H9 (cell line): Measurements from ENCODE around the gene MR1. TPM values are rescaled to one million over a fixed set of nuclear protein-coding genes. Genes with fewer than 3 reads are reported as not detected.

Source experiments
- DNase-seq: peaks from one replicate; pipeline ENCODE4 v3.0.0-alpha.2; 2017
- H2AFZ ChIP-seq: one replicate; pipeline ENCODE4 v1.6.1; 2013; ENCODE audit warnings: mild to moderate bottlenecking, low read length, control low read depth, moderate library complexity
- H2AK5ac ChIP-seq: 2 replicates; pipeline ENCODE4 v1.6.1; 2013; ENCODE audit warnings: low read length, control low read depth, mixed read lengths; ENCODE audit not compliant: insufficient read length
- H2BK120ac ChIP-seq: one replicate; pipeline ENCODE4 v1.6.1; 2013; ENCODE audit warnings: low read depth, mild to moderate bottlenecking, low read length, control low read depth, inconsistent platforms; ENCODE audit not compliant: poor library complexity, severe bottlenecking
- H2BK12ac ChIP-seq: 2 replicates; pipeline ENCODE4 v1.6.1; 2013; ENCODE audit warnings: low read length, control low read depth, mixed read lengths, low read depth; ENCODE audit not compliant: insufficient read length
- H2BK15ac ChIP-seq: 2 replicates; pipeline ENCODE4 v1.6.1; 2013; ENCODE audit warnings: low read depth, low read length, control low read depth
- H2BK20ac ChIP-seq: one replicate; pipeline ENCODE4 v1.6.1; 2013; ENCODE audit warnings: low read depth, mild to moderate bottlenecking, low read length, control low read depth, inconsistent platforms; ENCODE audit not compliant: poor library complexity, severe bottlenecking
- H2BK5ac ChIP-seq: 2 replicates; pipeline ENCODE4 v1.6.1; 2013; ENCODE audit warnings: low read length, control low read depth, mixed read lengths; ENCODE audit not compliant: insufficient read length
- H3K14ac ChIP-seq: 2 replicates; pipeline ENCODE4 v1.6.1; 2013; ENCODE audit warnings: low read length, control low read depth; ENCODE audit not compliant: insufficient read depth
- H3K18ac ChIP-seq: 2 replicates; pipeline ENCODE4 v1.6.1; 2013; ENCODE audit warnings: low read depth, mild to moderate bottlenecking, mixed read lengths, low read length, control low read depth; ENCODE audit not compliant: insufficient read length
- H3K23ac ChIP-seq: 2 replicates; pipeline ENCODE4 v1.6.1; 2013; ENCODE audit warnings: low read length, control low read depth, mixed read lengths, low read depth; ENCODE audit not compliant: insufficient read length
- H3K23me2 ChIP-seq: 2 replicates; pipeline ENCODE4 v1.6.1; 2013; ENCODE audit warnings: low read depth, mild to moderate bottlenecking, mixed read lengths, low read length, control low read depth; ENCODE audit not compliant: insufficient read length, poor library complexity, severe bottlenecking
- H3K27ac ChIP-seq: 2 replicates; pipeline ENCODE4 v1.5.1; 2013; ENCODE audit warnings: low read length, control low read depth, mixed read lengths, low read depth; ENCODE audit not compliant: insufficient read length
- H3K27me3 ChIP-seq: 2 replicates; pipeline ENCODE4 v1.6.1; 2013; ENCODE audit warnings: low read length, control low read depth, inconsistent platforms; ENCODE audit not compliant: insufficient read depth
- H3K4ac ChIP-seq: 2 replicates; pipeline ENCODE4 v1.6.1; 2013; ENCODE audit warnings: low read depth, mild to moderate bottlenecking, control low read depth, inconsistent platforms, low read length, moderate library complexity
- H3K4me1 ChIP-seq: 2 replicates; pipeline ENCODE4 v1.6.1; 2013; ENCODE audit warnings: low read length, control low read depth, inconsistent platforms; ENCODE audit not compliant: insufficient read depth
- H3K4me2 ChIP-seq: 2 replicates; pipeline ENCODE4 v1.6.1; 2013; ENCODE audit warnings: low read length, control low read depth, mixed read lengths; ENCODE audit not compliant: insufficient read length, insufficient read depth
- H3K56ac ChIP-seq: 2 replicates; pipeline ENCODE4 v1.6.1; 2013; ENCODE audit warnings: low read depth, mild to moderate bottlenecking, mixed read lengths, low read length, control low read depth; ENCODE audit not compliant: insufficient read length
- H3K79me1 ChIP-seq: 2 replicates; pipeline ENCODE4 v1.6.1; 2013; ENCODE audit warnings: low read depth, mild to moderate bottlenecking, moderate library complexity, low read length, control low read depth, inconsistent platforms; ENCODE audit not compliant: insufficient read depth, poor library complexity, severe bottlenecking
- H3K79me2 ChIP-seq: 2 replicates; pipeline ENCODE4 v1.6.1; 2013; ENCODE audit warnings: low read length, control low read depth, inconsistent platforms; ENCODE audit not compliant: insufficient read depth
- H3K9ac ChIP-seq: 2 replicates; pipeline ENCODE4 v1.6.1; 2013; ENCODE audit warnings: low read length, control low read depth, mixed read lengths; ENCODE audit not compliant: insufficient read length; ENCODE audit errors: extremely low read depth
- H3K9me3 ChIP-seq: one replicate; pipeline ENCODE4 v1.6.1; 2013; ENCODE audit warnings: low read depth, low read length, inconsistent platforms; ENCODE audit not compliant: control insufficient read depth
- H3T11ph ChIP-seq: one replicate; pipeline ENCODE4 v1.6.1; 2013; ENCODE audit warnings: mild to moderate bottlenecking, low read length, control low read depth, inconsistent platforms
- H4K20me1 ChIP-seq: one replicate; pipeline ENCODE4 v1.6.1; 2013; ENCODE audit not compliant: control insufficient read depth, insufficient read length, insufficient read depth
- H4K5ac ChIP-seq: 2 replicates; pipeline ENCODE4 v1.6.1; 2013; ENCODE audit warnings: low read depth, mild to moderate bottlenecking, mixed read lengths, low read length, control low read depth; ENCODE audit not compliant: insufficient read length
- H4K8ac ChIP-seq: replicated peaks from 2 replicates; pipeline ENCODE4 v1.6.1; 2013; ENCODE audit warnings: low read length, control low read depth, mixed read lengths, low read depth; ENCODE audit not compliant: insufficient read length
- H4K91ac ChIP-seq: 2 replicates; pipeline ENCODE4 v1.6.1; 2013; ENCODE audit warnings: low read depth, mild to moderate bottlenecking, moderate library complexity, mixed read lengths, low read length, control low read depth; ENCODE audit not compliant: insufficient read length
- H3K27ac Mint-ChIP-seq, 3 experiments: 2 replicates in 2 of 3; 3 replicates in 1 of 3; pipeline ENCODE4 v1.8.0; 2020 to 2021; ENCODE audit warnings: mixed read lengths in 3 of 3, mild to moderate bottlenecking in 1 of 3, moderate library complexity in 1 of 3
- H3K27me3 Mint-ChIP-seq: 2 replicates; pipeline ENCODE4 v1.8.0; 2021; ENCODE audit warnings: low read depth, mild to moderate bottlenecking, moderate library complexity, mixed read lengths
- H3K36me3 Mint-ChIP-seq, 3 experiments: 2 replicates in 2 of 3; 3 replicates in 1 of 3; pipeline ENCODE4 v1.8.0; 2020 to 2021; ENCODE audit warnings: low read depth in 3 of 3, mixed read lengths in 3 of 3; ENCODE audit not compliant: insufficient read depth in 1 of 3
- H3K4me1 Mint-ChIP-seq, 2 experiments: 2 replicates each; pipeline ENCODE4 v1.8.0; 2020; ENCODE audit warnings: mixed read lengths in 2 of 2
- H3K4me3 Mint-ChIP-seq, 2 experiments: 2 replicates in 1 of 2; 3 replicates in 1 of 2; pipeline ENCODE4 v1.8.0; 2020 to 2021; ENCODE audit warnings: mild to moderate bottlenecking in 2 of 2, mixed read lengths in 2 of 2, moderate library complexity in 1 of 2
- H3K9me3 Mint-ChIP-seq, 2 experiments: 2 replicates in 1 of 2; 3 replicates in 1 of 2; pipeline ENCODE4 v1.8.0; 2020; ENCODE audit warnings: mild to moderate bottlenecking in 2 of 2, mixed read lengths in 2 of 2, moderate library complexity in 1 of 2
- whole genome bisulfite sequencing: extraction: QIAGEN DNeasy Blood & Tissue Kit; methylation state at CpG from one replicate; pipeline ENCODE4 v1.1.7; 2013; ENCODE audit warnings: missing lambda C conversion rate, low lambda C conversion rate, mixed read lengths; ENCODE audit not compliant: insufficient read length; ENCODE audit errors: extremely low coverage; 5-methylcytosine and 5-hydroxymethylcytosine counted together
- total RNA-seq: library from RNA; stranded (reverse); gene quantifications from 2 replicates; pipeline ENCODE4 v1.2.1, GENCODE V29; 2021
- TF ChIP-seq, protein P1 (sequence below): fragments of 200-600 bp; sonication (generic); conservative IDR thresholded peaks from 3 replicates; pipeline ENCODE4 v1.8.0; 2021; ENCODE audit warnings: antibody characterized with exemption, mild to moderate bottlenecking

The MR1 gene
- total RNA-seq, 1 experiment from 2014 or later = 0.02 TPM

DNA sequence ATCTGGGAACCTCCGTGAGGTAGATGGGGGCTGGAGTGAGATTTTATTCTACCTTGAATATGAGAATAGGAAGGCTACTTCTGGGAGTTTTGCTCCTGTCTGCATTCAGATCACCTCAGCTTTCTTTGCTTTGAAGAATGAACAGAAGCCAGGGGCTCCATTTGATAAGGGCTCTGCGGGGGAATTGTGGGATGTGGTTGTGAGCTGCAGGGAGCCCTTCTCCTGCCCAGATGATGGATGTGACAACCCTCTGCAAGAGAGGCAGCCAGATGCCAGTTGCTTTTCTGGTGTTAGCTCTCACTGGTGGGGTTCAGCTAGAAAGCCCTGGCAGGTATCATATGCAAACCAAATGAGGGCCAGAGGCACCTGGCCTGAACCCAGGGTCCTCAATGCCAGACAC is 76.2 kb downstream of the MR1 start:
- Mint-ChIP-seq H3K27ac (no peak overlapping the region), H3K4me3 (no peak overlapping the region), H3K27me3 (peaks cover 64% of the 10 kb centered on the region), H3K4me1 (peaks cover 43 to 60% of the 10 kb centered on the region in 2 experiments), H3K9me3 (no peaks in the 10 kb centered on the region; a peak in 1 of 5 replicates), H3K36me3 (no peaks in the 10 kb centered on the region; a peak in 1 of 7 replicates)
- DNase-seq = no peak
- Histone ChIP-seq H4K91ac (no peak overlapping the region), H3K18ac (no peak overlapping the region), H3K14ac (no peak overlapping the region), H3K79me2 (no peaks in the 10 kb centered on the region), H3K27me3 (peaks cover 10% of the 10 kb centered on the region; the same call in 1 of the 2 replicates), H2BK120ac (no peak overlapping the region), H3K4me2 (no peak overlapping the region), H3K23me2 (no peaks in the 10 kb centered on the region), H3K9ac (no peak overlapping the region), H4K20me1 (no peaks in the 10 kb centered on the region), H3K56ac (no peak overlapping the region), H4K8ac (no peak overlapping the region), H3K27ac (no peak overlapping the region), H2AFZ (no peak overlapping the region), H2BK12ac (no peak overlapping the region), H4K5ac (no peak overlapping the region), H2BK15ac (no peak overlapping the region), H2BK20ac (no peak overlapping the region), H3K23ac (no peak overlapping the region), H3K79me1 (no peaks in the 10 kb centered on the region), H2AK5ac (no peak overlapping the region), H3K9me3 (no peaks in the 10 kb centered on the region), H2BK5ac (no peak overlapping the region), H3K4ac (no peak overlapping the region), H3T11ph (no peak overlapping the region), H3K4me1 (peaks cover 5% of the 10 kb centered on the region; the same call in 1 of the 2 replicates)
- no CpG with 5 or more reads among the region's 2 CpGs for WGBS
- TF ChIP-seq, protein P1, sequence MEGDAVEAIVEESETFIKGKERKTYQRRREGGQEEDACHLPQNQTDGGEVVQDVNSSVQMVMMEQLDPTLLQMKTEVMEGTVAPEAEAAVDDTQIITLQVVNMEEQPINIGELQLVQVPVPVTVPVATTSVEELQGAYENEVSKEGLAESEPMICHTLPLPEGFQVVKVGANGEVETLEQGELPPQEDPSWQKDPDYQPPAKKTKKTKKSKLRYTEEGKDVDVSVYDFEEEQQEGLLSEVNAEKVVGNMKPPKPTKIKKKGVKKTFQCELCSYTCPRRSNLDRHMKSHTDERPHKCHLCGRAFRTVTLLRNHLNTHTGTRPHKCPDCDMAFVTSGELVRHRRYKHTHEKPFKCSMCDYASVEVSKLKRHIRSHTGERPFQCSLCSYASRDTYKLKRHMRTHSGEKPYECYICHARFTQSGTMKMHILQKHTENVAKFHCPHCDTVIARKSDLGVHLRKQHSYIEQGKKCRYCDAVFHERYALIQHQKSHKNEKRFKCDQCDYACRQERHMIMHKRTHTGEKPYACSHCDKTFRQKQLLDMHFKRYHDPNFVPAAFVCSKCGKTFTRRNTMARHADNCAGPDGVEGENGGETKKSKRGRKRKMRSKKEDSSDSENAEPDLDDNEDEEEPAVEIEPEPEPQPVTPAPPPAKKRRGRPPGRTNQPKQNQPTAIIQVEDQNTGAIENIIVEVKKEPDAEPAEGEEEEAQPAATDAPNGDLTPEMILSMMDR = no peak

Other genes with a start within 250 kb of the MR1 start
- 0.88 and 1.3 TPM in 2 replicates for gene KIAA1614, start 121.1 kb upstream of the MR1 start, total RNA-seq
- gene STX6, start 11.1 kb upstream of the MR1 start, total RNA-seq = 30.4 and 30.7 TPM in 2 replicates
- gene IER5, start 54.7 kb downstream of the MR1 start, total RNA-seq = 6.7 and 7.6 TPM in 2 replicates